ENCODE data around the gene STOX2. TPM values are rescaled to one million over a fixed set of nuclear protein-coding genes. Genes with fewer than 3 reads are reported as not detected.

STOX2 gene
- total and polyA plus RNA-seq, 9 donors: 2.2 to 16.4 (median 6.4) TPM

- 78 to 90% (median 85%) methylated on average over 2 of the region's 2 CpGs for WGBS, 3 donors
- TF ChIP-seq, protein P1, sequence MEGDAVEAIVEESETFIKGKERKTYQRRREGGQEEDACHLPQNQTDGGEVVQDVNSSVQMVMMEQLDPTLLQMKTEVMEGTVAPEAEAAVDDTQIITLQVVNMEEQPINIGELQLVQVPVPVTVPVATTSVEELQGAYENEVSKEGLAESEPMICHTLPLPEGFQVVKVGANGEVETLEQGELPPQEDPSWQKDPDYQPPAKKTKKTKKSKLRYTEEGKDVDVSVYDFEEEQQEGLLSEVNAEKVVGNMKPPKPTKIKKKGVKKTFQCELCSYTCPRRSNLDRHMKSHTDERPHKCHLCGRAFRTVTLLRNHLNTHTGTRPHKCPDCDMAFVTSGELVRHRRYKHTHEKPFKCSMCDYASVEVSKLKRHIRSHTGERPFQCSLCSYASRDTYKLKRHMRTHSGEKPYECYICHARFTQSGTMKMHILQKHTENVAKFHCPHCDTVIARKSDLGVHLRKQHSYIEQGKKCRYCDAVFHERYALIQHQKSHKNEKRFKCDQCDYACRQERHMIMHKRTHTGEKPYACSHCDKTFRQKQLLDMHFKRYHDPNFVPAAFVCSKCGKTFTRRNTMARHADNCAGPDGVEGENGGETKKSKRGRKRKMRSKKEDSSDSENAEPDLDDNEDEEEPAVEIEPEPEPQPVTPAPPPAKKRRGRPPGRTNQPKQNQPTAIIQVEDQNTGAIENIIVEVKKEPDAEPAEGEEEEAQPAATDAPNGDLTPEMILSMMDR (IDR thresholded peaks at IDR 0.05): no peak
- TF ChIP-seq EP300 (IDR thresholded peaks at IDR 0.05) (no peak), POLR2A (IDR thresholded peaks at IDR 0.05) (no peak)
- intact Hi-C loops (cut with DNase I): no loop called here
Observed at GRCh38 chr4:184052616-184053015, 147.5 kb downstream of the STOX2 start.

DNA sequence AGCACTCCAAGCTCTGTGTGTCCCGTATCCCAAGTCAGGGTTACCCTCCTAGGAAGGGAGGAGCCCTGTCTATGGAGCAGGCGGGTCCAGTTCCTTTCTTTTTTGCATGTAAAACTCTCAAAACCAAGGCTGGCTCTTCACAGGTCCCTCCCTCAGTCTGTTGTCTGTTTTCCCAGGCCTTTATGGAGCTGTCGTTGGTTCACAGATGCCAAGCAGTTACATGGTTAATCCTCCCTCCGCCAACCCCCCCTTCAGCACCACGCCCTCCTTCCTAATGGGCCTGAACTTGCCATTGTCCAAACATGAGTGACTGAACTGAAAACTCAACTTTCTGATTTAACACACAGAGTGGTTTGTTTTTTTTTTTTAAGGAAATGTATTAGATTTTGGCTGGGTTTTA lies 148.3 kb downstream of the STOX2 start:
- 81 to 88% (median 88%) methylated on average over 5 of the region's 5 CpGs for WGBS, 3 donors
- DNase-seq: no peak
- no peaks in the 10 kb centered on the region for H3K27me3 ChIP-seq
- TF ChIP-seq POLR2A (IDR thresholded peaks at IDR 0.05) (no peak), EP300 (IDR thresholded peaks at IDR 0.05) (no peak)
- TF ChIP-seq, protein P1 (IDR thresholded peaks at IDR 0.05): no peak
- no peaks in the 10 kb centered on the region for H3K9me3 ChIP-seq
- H3K4me1 ChIP-seq (ENCODE audit: insufficient read depth): no peaks in the 10 kb centered on the region
- intact Hi-C loops (cut with DNase I): no loop called here
- no peaks in the 10 kb centered on the region for H3K36me3 ChIP-seq
- H3K4me3 ChIP-seq: no peak overlapping the region
- H3K27ac ChIP-seq: no peak overlapping the region

More at GRCh38 chr4:184052616-184053015, 147.5 kb downstream of the STOX2 start:
- no peak for DNase-seq
- Histone ChIP-seq H3K36me3 (no peaks in the 10 kb centered on the region), H3K4me3 (no peak overlapping the region), H3K27ac (no peak overlapping the region), H3K4me1 (ENCODE audit: insufficient read depth) (no peaks in the 10 kb centered on the region), H3K27me3 (no peaks in the 10 kb centered on the region), H3K9me3 (no peaks in the 10 kb centered on the region)

- H3K27ac ChIP-seq: no peak overlapping the region
- no peaks in the 10 kb centered on the region for H3K4me1 ChIP-seq (ENCODE audit: insufficient read depth)
- DNase-seq: no peak
- H3K9me3 ChIP-seq: no peaks in the 10 kb centered on the region
- no peak overlapping the region for H3K4me3 ChIP-seq
- H3K27me3 ChIP-seq: no peaks in the 10 kb centered on the region
- no peaks in the 10 kb centered on the region for H3K36me3 ChIP-seq
- TF ChIP-seq EP300 (IDR thresholded peaks at IDR 0.05): no peak
- no peak for TF ChIP-seq POLR2A (IDR thresholded peaks at IDR 0.05)
- TF ChIP-seq, protein P1 (IDR thresholded peaks at IDR 0.05): no peak
- WGBS, 3 donors: 81 to 87% (median 84%) methylated on average over 14 of the region's 14 CpGs
- intact Hi-C loops (cut with DNase I): no loop called here
Observed at GRCh38 chr4:184056877-184057276, 151.8 kb downstream of the STOX2 start.

DNA sequence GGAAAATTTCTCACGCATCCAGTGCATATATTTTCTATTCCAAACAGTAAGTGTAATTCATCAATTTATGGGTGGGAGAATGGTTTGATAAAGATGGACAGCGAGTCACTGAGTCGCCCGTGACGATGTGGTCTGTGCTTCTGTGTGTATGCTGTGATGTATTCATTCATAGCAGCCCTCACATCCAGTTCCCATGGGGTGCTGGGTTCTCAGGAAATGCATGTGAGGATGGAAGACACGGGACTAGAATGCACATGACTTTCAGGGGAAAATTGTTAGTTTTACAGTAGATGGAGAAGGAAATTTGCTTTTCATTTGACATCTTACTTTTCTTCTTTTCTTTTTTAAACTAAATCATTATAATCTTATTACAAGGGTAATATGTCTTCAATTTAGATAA lies 152.9 kb downstream of the STOX2 start:
- DNase-seq: no peak
- Histone ChIP-seq H3K9me3 (no peaks in the 10 kb centered on the region), H3K4me1 (ENCODE audit: insufficient read depth) (no peaks in the 10 kb centered on the region), H3K27ac (no peak overlapping the region), H3K27me3 (no peaks in the 10 kb centered on the region), H3K4me3 (no peak overlapping the region), H3K36me3 (no peaks in the 10 kb centered on the region)
- intact Hi-C loops (cut with DNase I): no loop called here
- TF ChIP-seq POLR2A (IDR thresholded peaks at IDR 0.05): no peak
- TF ChIP-seq, protein P1 (IDR thresholded peaks at IDR 0.05): no peak
- no peak for TF ChIP-seq EP300 (IDR thresholded peaks at IDR 0.05)
- 79 to 90% (median 87%) methylated on average over 6 of the region's 6 CpGs for WGBS, 3 donors
